T-helper 22 cell (primary cell): ENCODE data around the gene TMEM120B.
A peak's percentile ranks its signal among the peaks of the same experiment; 100 is the strongest.
"Not testable (repeated sequence)": the region's sequence is repeated elsewhere in the genome, so short reads cannot be mapped to it uniquely, and the experiment has no call there.

ENCODE experiments used
- DNase-seq: peaks from one replicate; pipeline ENCODE4 v3.0.0-alpha.2; 2020; ENCODE audit warnings: low read depth

The TMEM120B gene

GRCh38 chr12:121748218-121748570 is 35.6 kb downstream of the TMEM120B start:
- no peak for DNase-seq

GRCh38 chr12:121748571-121749265 is 36.2 kb downstream of the TMEM120B start:
- peak; percentile 31 for DNase-seq

- DNase-seq = no peak
Measured at GRCh38 chr12:121749267-121749666, 36.7 kb downstream of the TMEM120B start.

GRCh38 chr12:121750507-121750955 is 38.0 kb downstream of the TMEM120B start:
- no peak for DNase-seq

- no peak for DNase-seq
Measured at GRCh38 chr12:121751034-121751433, 38.5 kb downstream of the TMEM120B start.

- DNase-seq = no peak
Measured at GRCh38 chr12:121751749-121752351, 39.3 kb downstream of the TMEM120B start.

- no peak for DNase-seq
Measured at GRCh38 chr12:121753844-121754264, 41.3 kb downstream of the TMEM120B start.

- no peak for DNase-seq
Measured at GRCh38 chr12:121754836-121755235, 42.3 kb downstream of the TMEM120B start.

- no peak for DNase-seq
Measured at GRCh38 chr12:121755591-121755990, 43.0 kb downstream of the TMEM120B start.

GRCh38 chr12:121758536-121758935 is 46.0 kb downstream of the TMEM120B start:
- DNase-seq = not testable (repeated sequence)

- no peak for DNase-seq
Measured at GRCh38 chr12:121762269-121762668, 49.7 kb downstream of the TMEM120B start.

- DNase-seq = no peak
Measured at GRCh38 chr12:121764808-121765207, 52.3 kb downstream of the TMEM120B start.

- no peak for DNase-seq
Measured at GRCh38 chr12:121765573-121765972, 53.0 kb downstream of the TMEM120B start.

- DNase-seq = no peak
Measured at GRCh38 chr12:121766290-121767039, 53.9 kb downstream of the TMEM120B start.

GRCh38 chr12:121767525-121768016 is 55.0 kb downstream of the TMEM120B start:
- no peak for DNase-seq

GRCh38 chr12:121769297-121769830 is 56.8 kb downstream of the TMEM120B start:
- no peak for DNase-seq

GRCh38 chr12:121769831-121770301 is 57.3 kb downstream of the TMEM120B start:
- DNase-seq = no peak

GRCh38 chr12:121770388-121770787 is 57.8 kb downstream of the TMEM120B start:
- no peak for DNase-seq

GRCh38 chr12:121770813-121771625 is 58.5 kb downstream of the TMEM120B start:
- DNase-seq = no peak

- DNase-seq = peak; percentile 50
Measured at GRCh38 chr12:121773011-121773777, 60.6 kb downstream of the TMEM120B start.

GRCh38 chr12:121774968-121775474 is 62.5 kb downstream of the TMEM120B start:
- DNase-seq = no peak
